PC-3 (cell line): ENCODE results near the gene TMEM117.

Source experiments
- EZH2 ChIP-seq: fragments of 300-600 bp; sonication (generic); IDR thresholded peaks from one replicate; pipeline ENCODE4 v1.6.1; 2017; ENCODE audit warnings: antibody characterized with exemption, mild to moderate bottlenecking, low read length; ENCODE audit not compliant: unreplicated experiment
- TF ChIP-seq, protein P1 (sequence below): fragments of 300-600 bp; sonication (generic); conservative IDR thresholded peaks from 2 replicates; pipeline ENCODE4 v1.5.1; 2017; ENCODE audit warnings: antibody characterized with exemption, low read depth, mild to moderate bottlenecking, low read length

GRCh38 chr12:44117337-44117736 is 281.5 kb downstream of the TMEM117 start:
- TF ChIP-seq, protein P1, sequence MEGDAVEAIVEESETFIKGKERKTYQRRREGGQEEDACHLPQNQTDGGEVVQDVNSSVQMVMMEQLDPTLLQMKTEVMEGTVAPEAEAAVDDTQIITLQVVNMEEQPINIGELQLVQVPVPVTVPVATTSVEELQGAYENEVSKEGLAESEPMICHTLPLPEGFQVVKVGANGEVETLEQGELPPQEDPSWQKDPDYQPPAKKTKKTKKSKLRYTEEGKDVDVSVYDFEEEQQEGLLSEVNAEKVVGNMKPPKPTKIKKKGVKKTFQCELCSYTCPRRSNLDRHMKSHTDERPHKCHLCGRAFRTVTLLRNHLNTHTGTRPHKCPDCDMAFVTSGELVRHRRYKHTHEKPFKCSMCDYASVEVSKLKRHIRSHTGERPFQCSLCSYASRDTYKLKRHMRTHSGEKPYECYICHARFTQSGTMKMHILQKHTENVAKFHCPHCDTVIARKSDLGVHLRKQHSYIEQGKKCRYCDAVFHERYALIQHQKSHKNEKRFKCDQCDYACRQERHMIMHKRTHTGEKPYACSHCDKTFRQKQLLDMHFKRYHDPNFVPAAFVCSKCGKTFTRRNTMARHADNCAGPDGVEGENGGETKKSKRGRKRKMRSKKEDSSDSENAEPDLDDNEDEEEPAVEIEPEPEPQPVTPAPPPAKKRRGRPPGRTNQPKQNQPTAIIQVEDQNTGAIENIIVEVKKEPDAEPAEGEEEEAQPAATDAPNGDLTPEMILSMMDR = no peak
- no peak for TF ChIP-seq EZH2
